Parathyroid adenoma (tissue), 2 donors: Measurements from ENCODE around the gene PTPRH.

Source experiments
- H2AFZ ChIP-seq: fragments of 300-600 bp; sonication (generic); one replicate; pipeline ENCODE4 v1.7.0; 2017; ENCODE audit warnings: antibody characterized with exemption, mild to moderate bottlenecking
- H3K27ac ChIP-seq: fragments of 300-600 bp; sonication (generic); one replicate; pipeline ENCODE4 v1.7.0; 2017
- H3K27me3 ChIP-seq: fragments of 300-600 bp; sonication (generic); one replicate; pipeline ENCODE4 v1.7.0; 2017; ENCODE audit warnings: low read length; ENCODE audit not compliant: control insufficient read depth, insufficient read depth
- H3K36me3 ChIP-seq: fragments of 300-600 bp; sonication (generic); one replicate; pipeline ENCODE4 v1.7.0; 2017; ENCODE audit warnings: low read length; ENCODE audit not compliant: control insufficient read depth, insufficient read depth
- H3K4me1 ChIP-seq: fragments of 300-600 bp; sonication (generic); one replicate; pipeline ENCODE4 v1.7.0; 2017; ENCODE audit warnings: control low read depth
- H3K4me2 ChIP-seq: fragments of 300-600 bp; sonication (generic); one replicate; pipeline ENCODE4 v1.7.0; 2017; ENCODE audit warnings: low read length
- H3K4me3 ChIP-seq: fragments of 300-600 bp; sonication (generic); one replicate; pipeline ENCODE4 v1.7.0; 2017; ENCODE audit warnings: low read depth, low read length
- H3K79me2 ChIP-seq: fragments of 300-600 bp; sonication (generic); one replicate; pipeline ENCODE4 v1.7.0; 2017; ENCODE audit warnings: control low read depth
- H3K9ac ChIP-seq: fragments of 300-600 bp; sonication (generic); one replicate; pipeline ENCODE4 v1.7.0; 2017; ENCODE audit warnings: mild to moderate bottlenecking
- H3K9me3 ChIP-seq: fragments of 300-600 bp; sonication (generic); one replicate; pipeline ENCODE4 v1.7.0; 2017; ENCODE audit warnings: low read length; ENCODE audit not compliant: control insufficient read depth
- CTCF ChIP-seq: fragments of 300-600 bp; sonication (generic); IDR thresholded peaks from one replicate; pipeline ENCODE4 v1.7.0; 2017; ENCODE audit warnings: antibody characterized with exemption, mild to moderate bottlenecking
- donor health status: primary hyperparathyroidism.

Gene PTPRH

DNA sequence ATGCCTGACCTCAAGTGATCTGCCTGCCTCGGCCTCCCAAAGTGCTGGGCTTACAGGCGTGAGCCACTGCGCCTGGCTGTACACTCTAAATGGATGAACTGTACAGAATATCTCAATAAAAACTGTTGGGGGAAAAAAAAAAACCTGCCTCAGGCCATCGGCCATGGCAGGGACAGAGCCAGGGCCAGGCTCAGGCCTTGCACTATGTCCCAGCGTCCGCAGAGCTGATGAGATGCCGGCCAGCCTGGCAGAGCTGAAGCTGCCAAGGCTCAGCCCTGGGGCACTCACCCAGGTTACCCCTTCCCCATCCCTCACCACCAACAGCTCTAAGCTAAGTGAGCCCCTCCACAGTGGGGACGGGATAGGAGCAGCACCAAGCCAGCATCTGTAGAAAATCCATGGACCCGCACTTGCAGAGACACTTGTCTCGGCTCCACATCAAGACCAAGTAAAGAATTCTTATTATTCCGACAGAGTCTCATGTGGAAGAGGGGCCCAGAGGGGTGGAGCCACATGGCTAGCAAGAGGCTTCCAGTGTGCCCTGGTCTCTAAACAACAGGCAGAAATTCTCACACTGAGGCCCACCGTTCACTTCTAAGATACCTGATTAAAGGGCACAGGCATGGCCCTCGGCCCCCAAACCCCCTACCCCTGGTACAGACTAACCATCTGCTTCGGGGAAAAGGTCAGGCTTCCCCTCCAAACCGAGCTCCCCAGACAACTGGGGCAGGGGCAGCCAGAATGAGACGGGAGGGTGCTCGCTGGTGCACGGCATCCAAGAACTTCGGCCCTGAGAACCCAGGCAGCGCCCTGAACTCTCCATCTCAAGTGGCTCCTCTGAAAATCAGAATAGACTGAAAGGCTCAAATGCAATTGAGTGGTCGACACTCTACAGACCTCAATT lies 43.7 kb upstream of the PTPRH start:
- Histone ChIP-seq H3K4me2 (no peak overlapping the region), H3K79me2 (peaks cover 71% of the 10 kb centered on the region), H3K36me3 (no peaks in the 10 kb centered on the region), H3K27ac (no peak overlapping the region), H3K4me3 (no peak overlapping the region), H3K9me3 (no peaks in the 10 kb centered on the region), H3K27me3 (no peaks in the 10 kb centered on the region), H3K9ac (no peak overlapping the region), H2AFZ (no peak overlapping the region), H3K4me1 (peaks cover 19% of the 10 kb centered on the region)
- TF ChIP-seq CTCF: no peak

DNA sequence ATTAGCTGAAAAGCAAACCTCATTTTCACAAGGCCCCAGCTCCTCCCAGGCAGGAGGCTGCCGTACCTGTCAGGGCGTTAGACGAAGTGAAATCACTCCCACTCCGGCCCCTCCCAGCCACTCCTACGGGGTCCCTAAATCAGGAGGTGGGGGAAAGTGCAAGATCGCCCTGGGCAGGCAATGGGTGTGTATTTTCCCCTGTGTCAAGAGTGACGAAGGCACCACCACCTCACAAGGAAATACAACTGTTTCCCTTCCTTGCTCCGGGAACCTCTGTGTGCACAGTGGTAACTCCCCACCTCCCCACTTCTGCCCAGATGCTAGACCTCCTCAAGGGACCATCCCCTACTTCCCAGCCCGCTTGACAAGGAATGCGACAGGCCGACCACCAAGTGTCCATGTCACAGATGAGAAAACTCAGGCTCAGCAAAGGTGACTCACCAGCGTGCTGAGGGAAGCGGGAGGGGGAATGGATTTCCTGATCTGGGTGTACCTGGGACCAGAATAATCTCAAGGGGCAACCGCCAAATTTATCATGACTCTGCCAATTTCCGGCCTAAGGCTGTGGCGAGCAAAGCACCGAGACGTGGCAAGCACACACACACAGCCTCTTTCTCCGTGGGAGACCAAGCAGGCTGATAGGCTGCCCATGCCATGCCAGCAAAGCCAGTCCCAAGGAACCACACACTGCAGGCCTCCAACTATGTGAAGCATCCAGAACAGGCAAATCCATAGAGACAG lies 42.2 kb upstream of the PTPRH start:
- H3K4me1 ChIP-seq: peaks cover 12% of the 10 kb centered on the region
- H3K36me3 ChIP-seq: no peaks in the 10 kb centered on the region
- no peak overlapping the region for H3K27ac ChIP-seq
- no peaks in the 10 kb centered on the region for H3K27me3 ChIP-seq
- no peak overlapping the region for H3K4me3 ChIP-seq
- H3K9ac ChIP-seq: no peak overlapping the region
- peaks cover 71% of the 10 kb centered on the region for H3K79me2 ChIP-seq
- no peak overlapping the region for H2AFZ ChIP-seq
- no peak for TF ChIP-seq CTCF
- no peak overlapping the region for H3K4me2 ChIP-seq
- no peaks in the 10 kb centered on the region for H3K9me3 ChIP-seq

DNA sequence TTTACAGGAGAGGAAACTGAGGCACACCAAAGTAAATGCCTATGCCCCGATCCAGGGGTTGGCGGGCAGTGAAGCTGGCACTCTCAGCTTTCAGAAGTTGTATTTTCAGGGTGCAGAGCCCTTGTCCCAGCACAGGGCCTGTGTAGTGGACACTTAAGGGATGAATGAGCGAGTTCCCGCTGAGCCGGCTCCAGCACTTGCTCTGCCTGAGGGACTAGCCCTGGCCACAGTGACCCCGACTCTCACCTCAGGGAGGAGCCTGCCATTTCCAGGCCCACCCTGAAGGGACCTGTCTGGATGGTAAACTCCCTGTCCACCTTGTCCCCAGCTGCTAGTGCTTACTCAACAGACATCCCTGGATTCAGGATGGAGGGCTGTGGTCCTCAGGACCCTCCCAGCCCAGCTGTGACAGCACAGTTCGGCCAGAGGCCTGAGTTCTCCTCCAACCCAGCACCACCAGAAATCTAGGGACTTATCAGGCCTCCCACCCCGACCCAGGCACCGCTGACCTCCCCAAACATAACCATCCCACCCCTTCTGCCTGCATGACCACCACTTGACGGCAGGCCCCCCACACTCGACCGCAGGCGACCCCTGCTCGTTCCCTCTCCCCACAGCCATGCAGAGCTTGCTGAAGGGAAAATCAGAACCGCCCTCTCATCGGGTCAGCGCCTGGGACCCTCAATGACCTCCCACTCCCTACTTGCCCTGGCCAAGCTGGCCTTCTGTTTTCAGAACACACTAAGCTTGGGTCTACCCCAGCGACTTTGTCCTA lies 41.1 kb upstream of the PTPRH start:
- no peak overlapping the region for H3K4me2 ChIP-seq
- no peaks in the 10 kb centered on the region for H3K36me3 ChIP-seq
- H3K79me2 ChIP-seq: peaks cover 67% of the 10 kb centered on the region
- no peak overlapping the region for H3K9ac ChIP-seq
- TF ChIP-seq CTCF: no peak
- no peak overlapping the region for H3K4me3 ChIP-seq
- no peaks in the 10 kb centered on the region for H3K9me3 ChIP-seq
- H2AFZ ChIP-seq: no peak overlapping the region
- H3K27me3 ChIP-seq: no peaks in the 10 kb centered on the region
- H3K4me1 ChIP-seq: peaks cover 9% of the 10 kb centered on the region
- H3K27ac ChIP-seq: peak overlapping the region; percentile 60

- Histone ChIP-seq H3K36me3 (no peaks in the 10 kb centered on the region), H3K27ac (peak overlapping the region; percentile 60), H3K4me1 (peaks cover 9% of the 10 kb centered on the region)
These were observed 40.5 kb upstream of the PTPRH start for GRCh38 chr19:55249841-55250240.

More at GRCh38 chr19:55249841-55250240, 40.5 kb upstream of the PTPRH start:
- H3K9me3 ChIP-seq: no peaks in the 10 kb centered on the region
- no peak overlapping the region for H3K4me3 ChIP-seq
- no peak overlapping the region for H2AFZ ChIP-seq
- TF ChIP-seq CTCF: no peak
- H3K27me3 ChIP-seq: no peaks in the 10 kb centered on the region
- no peak overlapping the region for H3K9ac ChIP-seq
- no peak overlapping the region for H3K4me2 ChIP-seq
- peaks cover 69% of the 10 kb centered on the region for H3K79me2 ChIP-seq
